GM19397 (cell line): ENCODE results near the gene PERP.
"Not testable (repeated sequence)": the region's sequence is repeated elsewhere in the genome, so short reads cannot be mapped to it uniquely, and the experiment has no call there.

Experiments used
- ATAC-seq: cut with Tn5 transposase; IDR thresholded peaks from one replicate; pipeline ENCODE4 v1.9.1; 2021; ENCODE audit warnings: mild to moderate bottlenecking, moderate library complexity; ENCODE audit not compliant: unreplicated experiment

PERP gene

GRCh38 chr6:138105880-138106664 lies 1.1 kb downstream of the PERP start:
- ATAC-seq = no peak

GRCh38 chr6:138105446-138105845 lies 1.8 kb downstream of the PERP start:
- no peak for ATAC-seq

- ATAC-seq = no peak
These were observed 2.5 kb downstream of the PERP start for GRCh38 chr6:138104618-138105213.

GRCh38 chr6:138103871-138104270 lies 3.3 kb downstream of the PERP start:
- ATAC-seq = no peak

GRCh38 chr6:138101946-138102731 lies 5.1 kb downstream of the PERP start:
- no peak for ATAC-seq

- no peak for ATAC-seq
These were observed 7.4 kb downstream of the PERP start for GRCh38 chr6:138099832-138100231.

GRCh38 chr6:138098306-138098705 lies 8.9 kb downstream of the PERP start:
- ATAC-seq = no peak

- no peak for ATAC-seq
These were observed 13.0 kb downstream of the PERP start for GRCh38 chr6:138094260-138094659.

GRCh38 chr6:138093632-138094031 lies 13.6 kb downstream of the PERP start:
- no peak for ATAC-seq

- ATAC-seq = no peak
These were observed 14.5 kb downstream of the PERP start for GRCh38 chr6:138092686-138093085.

GRCh38 chr6:138089325-138089724 lies 17.9 kb downstream of the PERP start:
- ATAC-seq = no peak

- no peak for ATAC-seq
These were observed 18.9 kb downstream of the PERP start for GRCh38 chr6:138088326-138088762.

GRCh38 chr6:138087593-138088325 lies 19.5 kb downstream of the PERP start:
- ATAC-seq = no peak

GRCh38 chr6:138086573-138087196 lies 20.5 kb downstream of the PERP start:
- no peak for ATAC-seq

- no peak for ATAC-seq
These were observed 21.4 kb downstream of the PERP start for GRCh38 chr6:138085839-138086222.

- ATAC-seq = no peak
These were observed 22.0 kb downstream of the PERP start for GRCh38 chr6:138084904-138085838.

GRCh38 chr6:138082232-138082631 lies 25.0 kb downstream of the PERP start:
- no peak for ATAC-seq

GRCh38 chr6:138079556-138079955 lies 27.7 kb downstream of the PERP start:
- not testable (repeated sequence) for ATAC-seq

GRCh38 chr6:138078491-138078890 lies 28.7 kb downstream of the PERP start:
- ATAC-seq = no peak

GRCh38 chr6:138073264-138073663 lies 34.0 kb downstream of the PERP start:
- no peak for ATAC-seq
